ENCODE data around the gene PIGO. TPM values are rescaled to one million over a fixed set of nuclear protein-coding genes. Genes with fewer than 3 reads are reported as not detected.
A peak's percentile ranks its signal among the peaks of the same experiment; 100 is the strongest.

The PIGO gene
- total RNA-seq, 1 donor from 2014 or later: 25.2 TPM

DNA sequence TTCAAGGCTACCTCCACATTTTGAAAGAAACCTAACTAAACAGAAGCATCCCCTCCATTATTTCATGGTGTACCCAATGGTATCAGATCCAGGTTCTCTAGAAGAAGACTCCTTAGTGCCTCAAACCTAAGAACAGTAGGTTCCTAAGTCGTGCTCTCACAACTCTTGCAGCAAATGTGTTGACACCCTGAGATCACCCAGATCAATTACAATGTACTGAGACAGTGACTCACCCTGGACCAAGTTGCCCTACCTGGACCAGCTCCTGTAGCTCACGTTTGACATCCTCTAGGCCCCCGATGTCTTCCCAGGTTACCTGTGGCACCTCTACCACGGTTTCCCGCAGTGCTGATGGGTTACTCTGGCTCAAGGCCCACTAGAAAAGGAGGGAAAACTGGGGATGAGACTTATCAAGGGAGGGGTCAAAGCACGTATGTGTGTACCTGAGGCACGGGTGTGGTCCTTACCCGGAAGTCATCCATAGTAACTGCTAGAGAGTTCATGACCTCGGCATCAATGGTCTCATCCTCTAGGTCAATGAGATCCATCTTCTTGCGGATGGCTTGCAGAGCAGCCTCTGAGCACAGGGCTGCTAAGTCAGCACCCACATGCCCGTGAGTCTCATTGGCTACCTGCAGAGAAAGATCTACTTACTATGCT, 35.7 kb downstream of the PIGO start:
- ATAC-seq: no peak
- no peak overlapping the region for H3K27ac ChIP-seq
- no peak for DNase-seq
- H3K36me3 ChIP-seq: peaks cover 100% of the 10 kb centered on the region
- no peaks in the 10 kb centered on the region for H3K4me1 ChIP-seq
- no peaks in the 10 kb centered on the region for H3K27me3 ChIP-seq
- TF ChIP-seq, protein P1, sequence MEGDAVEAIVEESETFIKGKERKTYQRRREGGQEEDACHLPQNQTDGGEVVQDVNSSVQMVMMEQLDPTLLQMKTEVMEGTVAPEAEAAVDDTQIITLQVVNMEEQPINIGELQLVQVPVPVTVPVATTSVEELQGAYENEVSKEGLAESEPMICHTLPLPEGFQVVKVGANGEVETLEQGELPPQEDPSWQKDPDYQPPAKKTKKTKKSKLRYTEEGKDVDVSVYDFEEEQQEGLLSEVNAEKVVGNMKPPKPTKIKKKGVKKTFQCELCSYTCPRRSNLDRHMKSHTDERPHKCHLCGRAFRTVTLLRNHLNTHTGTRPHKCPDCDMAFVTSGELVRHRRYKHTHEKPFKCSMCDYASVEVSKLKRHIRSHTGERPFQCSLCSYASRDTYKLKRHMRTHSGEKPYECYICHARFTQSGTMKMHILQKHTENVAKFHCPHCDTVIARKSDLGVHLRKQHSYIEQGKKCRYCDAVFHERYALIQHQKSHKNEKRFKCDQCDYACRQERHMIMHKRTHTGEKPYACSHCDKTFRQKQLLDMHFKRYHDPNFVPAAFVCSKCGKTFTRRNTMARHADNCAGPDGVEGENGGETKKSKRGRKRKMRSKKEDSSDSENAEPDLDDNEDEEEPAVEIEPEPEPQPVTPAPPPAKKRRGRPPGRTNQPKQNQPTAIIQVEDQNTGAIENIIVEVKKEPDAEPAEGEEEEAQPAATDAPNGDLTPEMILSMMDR (IDR thresholded peaks at IDR 0.05): no peak
- intact Hi-C loops (cut with DNase I): no loop called here
- H3K9me3 ChIP-seq: no peaks in the 10 kb centered on the region
- H3K4me3 ChIP-seq: no peak overlapping the region

DNA sequence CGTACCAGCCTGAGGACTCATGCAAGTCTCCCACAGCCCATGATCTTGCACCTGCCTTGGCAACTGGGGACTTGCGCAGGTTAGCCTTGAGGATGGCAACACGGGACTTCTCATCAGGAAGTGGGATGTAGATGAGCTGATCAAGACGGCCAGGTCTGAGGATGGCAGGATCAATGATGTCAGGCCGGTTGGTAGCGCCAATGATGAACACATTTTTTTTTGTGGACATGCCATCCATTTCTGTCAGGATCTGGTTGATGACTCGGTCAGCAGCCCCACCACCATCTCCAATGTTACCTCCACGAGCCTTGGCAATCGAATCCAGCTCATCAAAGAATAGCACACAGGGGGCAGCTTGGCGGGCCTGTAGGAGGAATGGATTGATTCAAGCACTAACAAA, 37.0 kb downstream of the PIGO start:
- Histone ChIP-seq H3K36me3 (peaks cover 100% of the 10 kb centered on the region), H3K27ac (no peak overlapping the region), H3K9me3 (no peaks in the 10 kb centered on the region), H3K27me3 (no peaks in the 10 kb centered on the region), H3K4me1 (no peaks in the 10 kb centered on the region), H3K4me3 (no peak overlapping the region)
- intact Hi-C loops (cut with DNase I): no loop called here
- ATAC-seq (no peak), DNase-seq (no peak)
- TF ChIP-seq, protein P1 (IDR thresholded peaks at IDR 0.05): no peak

DNA sequence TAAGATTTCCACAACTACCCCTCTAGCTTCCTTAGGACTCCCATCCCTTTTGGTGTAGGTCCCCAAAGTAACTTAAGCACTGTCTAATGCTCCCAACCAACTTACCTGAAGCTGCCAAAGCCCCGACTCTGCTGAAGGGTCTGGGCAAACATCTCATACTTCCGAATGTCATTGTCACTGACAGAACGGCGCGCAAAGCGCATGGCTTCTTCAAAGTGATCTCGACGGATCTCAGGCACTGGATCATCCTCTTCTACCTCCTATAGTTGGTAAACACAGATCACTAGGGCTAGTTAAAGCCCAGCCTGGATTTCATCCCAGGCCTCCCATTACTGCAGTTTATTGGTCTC, 39.1 kb downstream of the PIGO start:
- TF ChIP-seq, protein P1 (IDR thresholded peaks at IDR 0.05): no peak
- no peak overlapping the region for H3K27ac ChIP-seq
- peaks cover 86% of the 10 kb centered on the region for H3K36me3 ChIP-seq
- H3K4me1 ChIP-seq: no peaks in the 10 kb centered on the region
- DNase-seq: no peak
- H3K4me3 ChIP-seq: no peak overlapping the region
- no peaks in the 10 kb centered on the region for H3K9me3 ChIP-seq
- intact Hi-C loops (cut with DNase I): no loop called here
- H3K27me3 ChIP-seq: no peaks in the 10 kb centered on the region
- no peak for ATAC-seq

DNA sequence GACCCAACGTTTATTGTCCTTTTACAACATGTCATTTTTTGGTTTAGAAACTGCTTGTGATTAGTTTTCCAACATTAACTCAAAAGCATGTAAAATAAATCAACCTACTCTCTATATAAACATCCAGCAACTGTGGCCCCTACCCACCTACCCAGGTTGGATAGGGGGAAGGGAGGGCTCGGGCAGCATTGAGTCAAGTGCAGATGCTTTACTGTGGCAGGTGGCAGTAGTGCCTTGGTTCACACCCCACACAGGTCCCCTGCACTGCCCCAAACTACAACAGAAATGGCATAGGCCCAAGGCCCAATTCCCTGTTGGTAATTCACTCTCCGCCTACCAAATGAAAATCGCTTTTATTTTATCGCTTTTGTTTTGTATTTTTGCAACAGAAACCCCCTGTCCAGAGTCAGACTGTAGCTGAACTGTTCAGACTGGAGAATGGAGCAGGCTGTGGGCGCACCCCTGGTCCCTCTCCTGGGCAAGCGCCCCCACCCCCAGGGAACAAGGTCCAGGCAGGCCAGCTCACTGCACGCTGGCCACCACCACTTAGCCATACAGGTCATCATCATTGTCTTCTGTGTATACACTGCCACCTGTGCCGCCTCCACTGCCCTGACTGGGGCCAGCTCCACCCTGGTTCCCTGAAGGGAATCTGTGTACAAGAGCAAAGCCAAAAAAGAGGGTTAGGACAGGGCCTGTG, 39.7 kb downstream of the PIGO start:
- Histone ChIP-seq H3K27me3 (no peaks in the 10 kb centered on the region), H3K9me3 (no peaks in the 10 kb centered on the region), H3K4me1 (no peaks in the 10 kb centered on the region), H3K27ac (no peak overlapping the region), H3K4me3 (no peak overlapping the region), H3K36me3 (peaks cover 86% of the 10 kb centered on the region)
- TF ChIP-seq, protein P1 (IDR thresholded peaks at IDR 0.05): no peak
- ATAC-seq (peak; percentile 28), DNase-seq (no peak)
- intact Hi-C loops (cut with DNase I): no loop called here

DNA sequence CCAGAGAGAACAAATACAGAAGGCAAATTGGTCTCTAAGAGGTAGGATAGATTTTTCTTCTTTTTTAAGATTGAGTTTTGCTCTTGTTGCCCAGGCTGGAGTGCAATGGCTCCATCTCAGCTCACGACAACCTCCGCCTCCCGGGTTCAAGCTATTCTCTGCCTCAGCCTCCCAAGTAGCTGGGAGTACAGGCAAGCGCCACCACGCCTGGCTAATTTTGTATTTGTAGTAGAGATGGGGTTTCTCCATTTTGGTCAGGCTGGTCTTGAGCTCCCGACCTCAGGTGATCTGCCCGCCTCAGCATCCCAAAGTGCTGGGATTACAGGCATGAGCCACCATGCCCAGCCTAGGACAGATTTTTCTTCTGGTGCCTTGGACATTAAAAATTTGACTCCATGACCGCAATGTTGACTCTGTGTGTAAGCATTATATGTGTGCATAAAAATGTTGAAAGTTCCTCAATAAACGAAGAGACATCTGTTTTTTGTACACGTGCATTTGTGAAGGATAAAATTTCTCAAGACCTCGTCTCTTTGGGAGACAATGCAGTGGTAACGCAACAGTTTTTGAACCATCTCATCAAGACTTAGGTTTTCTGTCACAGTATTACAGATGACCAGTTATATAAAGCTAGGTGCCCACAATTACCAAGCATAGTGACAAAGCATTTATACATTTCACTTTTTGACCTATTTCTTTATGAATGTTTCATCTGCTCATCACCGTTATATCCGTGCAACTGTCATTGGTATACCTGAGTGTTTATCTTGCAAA, 41.3 kb downstream of the PIGO start:
- DNase-seq: no peak
- Histone ChIP-seq H3K9me3 (no peaks in the 10 kb centered on the region), H3K27ac (no peak overlapping the region), H3K27me3 (no peaks in the 10 kb centered on the region), H3K36me3 (peaks cover 86% of the 10 kb centered on the region), H3K4me3 (no peak overlapping the region), H3K4me1 (no peaks in the 10 kb centered on the region)
- ATAC-seq: no peak
- TF ChIP-seq, protein P1 (IDR thresholded peaks at IDR 0.05): no peak
- intact Hi-C loops (cut with DNase I): no loop called here
